WERI-Rb-1 (cell line): ENCODE results near the gene ATR.
"Not testable (repeated sequence)": the region's sequence is repeated elsewhere in the genome, so short reads cannot be mapped to it uniquely, and the experiment has no call there.

ENCODE experiments used
- DNase-seq: peaks from one replicate; pipeline ENCODE4 v3.0.0-alpha.2; 2020
- H3K27ac ChIP-seq: fragments of 250-450 bp; sonication (Bioruptor Pico); 2 replicates; pipeline ENCODE4 v1.5.1; 2020; ENCODE audit warnings: mild to moderate bottlenecking, moderate library complexity
- H3K27me3 ChIP-seq: fragments of 250-450 bp; sonication (Bioruptor Pico); 2 replicates; pipeline ENCODE4 v1.5.1; 2021; ENCODE audit warnings: mild to moderate bottlenecking, low read depth, moderate library complexity; ENCODE audit not compliant: insufficient read depth, severe bottlenecking
- H3K36me3 ChIP-seq: fragments of 250-450 bp; sonication (Bioruptor Pico); 2 replicates; pipeline ENCODE4 v1.5.1; 2020; ENCODE audit warnings: mild to moderate bottlenecking, moderate library complexity
- H3K4me3 ChIP-seq: 2 replicates; pipeline ENCODE4 v1.5.1; 2011; ENCODE audit warnings: low read depth, mild to moderate bottlenecking, control low read depth, low read length
- H3K9me3 ChIP-seq: fragments of 250-450 bp; sonication (Bioruptor Pico); 2 replicates; pipeline ENCODE4 v1.5.1; 2021; ENCODE audit warnings: mild to moderate bottlenecking, moderate library complexity; ENCODE audit not compliant: severe bottlenecking
- TF ChIP-seq, protein P1 (sequence below): IDR thresholded peaks from 2 replicates; pipeline ENCODE4 v1.5.1; 2011; ENCODE audit warnings: low read depth, mild to moderate bottlenecking, control low read depth, inconsistent platforms, low read length

Gene ATR

DNA sequence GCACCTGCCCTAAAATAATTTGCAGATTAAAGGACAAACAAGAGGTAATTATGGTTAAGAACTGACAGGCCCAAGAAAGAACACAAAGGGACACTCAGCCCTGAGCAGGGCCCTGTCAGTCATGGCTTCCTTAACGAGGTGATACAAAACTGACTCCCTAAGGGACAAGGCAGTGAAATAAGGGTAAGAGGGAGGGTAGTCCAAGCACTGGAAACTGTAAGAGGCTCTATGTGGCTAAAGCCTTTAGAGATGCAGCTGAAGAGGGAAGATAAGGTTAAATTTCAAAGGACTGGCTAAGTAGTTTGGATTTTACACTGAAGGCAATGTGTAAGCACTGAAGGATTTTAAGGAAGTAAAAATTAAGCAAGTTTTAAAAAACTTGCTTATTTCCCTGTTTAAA, 3.9 kb downstream of the ATR start:
- no peaks in the 10 kb centered on the region for H3K27me3 ChIP-seq
- H3K36me3 ChIP-seq, result 0 out of 2 replicates have a peak, but pooled peaks cover 2% of the 10 kb centered on the region
- DNase-seq, result no peak
- no peaks in the 10 kb centered on the region for H3K9me3 ChIP-seq
- H3K4me3 ChIP-seq, result no peak overlapping the region
- H3K27ac ChIP-seq, result no peak overlapping the region
- TF ChIP-seq, protein P1, sequence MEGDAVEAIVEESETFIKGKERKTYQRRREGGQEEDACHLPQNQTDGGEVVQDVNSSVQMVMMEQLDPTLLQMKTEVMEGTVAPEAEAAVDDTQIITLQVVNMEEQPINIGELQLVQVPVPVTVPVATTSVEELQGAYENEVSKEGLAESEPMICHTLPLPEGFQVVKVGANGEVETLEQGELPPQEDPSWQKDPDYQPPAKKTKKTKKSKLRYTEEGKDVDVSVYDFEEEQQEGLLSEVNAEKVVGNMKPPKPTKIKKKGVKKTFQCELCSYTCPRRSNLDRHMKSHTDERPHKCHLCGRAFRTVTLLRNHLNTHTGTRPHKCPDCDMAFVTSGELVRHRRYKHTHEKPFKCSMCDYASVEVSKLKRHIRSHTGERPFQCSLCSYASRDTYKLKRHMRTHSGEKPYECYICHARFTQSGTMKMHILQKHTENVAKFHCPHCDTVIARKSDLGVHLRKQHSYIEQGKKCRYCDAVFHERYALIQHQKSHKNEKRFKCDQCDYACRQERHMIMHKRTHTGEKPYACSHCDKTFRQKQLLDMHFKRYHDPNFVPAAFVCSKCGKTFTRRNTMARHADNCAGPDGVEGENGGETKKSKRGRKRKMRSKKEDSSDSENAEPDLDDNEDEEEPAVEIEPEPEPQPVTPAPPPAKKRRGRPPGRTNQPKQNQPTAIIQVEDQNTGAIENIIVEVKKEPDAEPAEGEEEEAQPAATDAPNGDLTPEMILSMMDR, result no peak

DNA sequence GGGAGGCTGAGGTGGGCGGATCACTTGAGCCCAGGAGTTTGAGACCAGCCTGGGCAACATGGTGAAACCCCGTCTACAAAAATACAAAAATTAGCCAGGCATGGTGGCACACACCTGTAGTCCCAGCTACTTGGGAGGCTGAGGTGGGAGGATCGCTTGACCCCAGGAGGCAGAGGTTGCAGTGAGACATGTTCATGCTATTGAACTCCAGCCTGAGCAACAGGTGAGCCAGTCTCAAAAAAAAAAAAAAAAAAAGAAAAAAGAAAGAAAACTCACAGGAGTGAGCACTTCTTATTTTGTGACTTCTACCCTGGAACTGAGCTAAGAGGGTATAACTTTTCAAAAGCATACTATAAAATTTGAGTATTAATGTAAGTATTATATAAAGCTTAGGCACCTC, 4.3 kb downstream of the ATR start:
- not testable (repeated sequence) for H3K9me3 ChIP-seq, H3K36me3 ChIP-seq, DNase-seq, H3K27me3 ChIP-seq, H3K27ac ChIP-seq, H3K4me3 ChIP-seq

DNA sequence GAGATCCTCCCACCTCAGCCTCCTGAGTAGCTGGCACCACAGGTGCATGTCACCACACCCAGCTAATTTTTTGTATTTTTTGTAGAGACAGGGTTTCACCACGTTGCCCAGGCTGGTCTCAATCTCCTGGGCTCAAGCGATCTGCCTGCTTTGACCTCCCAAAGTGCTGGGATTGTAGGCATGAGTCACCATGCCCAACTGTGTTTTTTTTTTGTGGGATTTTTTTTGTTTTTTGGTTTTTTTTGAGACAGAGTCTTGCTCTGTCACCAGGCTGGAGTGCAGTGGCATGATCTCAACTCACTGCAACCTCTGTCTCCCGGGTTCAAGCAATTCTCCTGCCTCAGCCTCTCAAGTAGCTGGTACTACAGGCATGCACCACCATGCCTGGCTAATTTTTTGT, 9.1 kb downstream of the ATR start:
- H3K36me3 ChIP-seq, DNase-seq: not testable (repeated sequence)

DNA sequence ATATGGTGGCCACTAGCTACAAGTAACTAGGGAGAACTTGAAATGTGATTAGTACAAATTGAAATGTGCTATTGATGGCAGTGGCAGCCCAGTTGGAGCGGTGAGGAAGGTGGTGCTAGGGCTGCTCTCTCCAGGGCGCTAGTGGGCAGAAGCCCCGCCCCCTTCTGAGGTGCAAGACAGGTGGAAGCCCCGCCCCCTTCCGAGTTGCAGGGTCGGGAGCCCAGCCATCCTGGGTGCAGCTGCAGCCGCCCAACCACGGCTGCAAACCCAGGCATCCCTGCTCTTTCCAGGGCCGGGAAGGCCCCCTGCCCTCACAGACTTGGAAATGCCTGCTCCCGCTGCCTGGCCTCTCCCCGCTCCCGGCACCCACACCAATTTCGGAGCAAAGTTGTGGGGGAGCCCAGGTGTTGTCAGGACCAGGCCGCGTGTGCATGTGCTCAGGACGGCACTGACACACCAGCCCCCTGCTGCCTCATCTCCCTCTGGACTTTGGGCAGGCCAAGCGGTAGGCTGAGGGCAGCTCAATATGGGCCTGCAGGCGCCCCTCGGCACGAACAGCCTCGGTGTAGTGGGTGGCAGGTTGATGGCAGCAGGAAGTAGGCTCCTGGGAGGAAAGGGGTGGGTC, 10.0 kb downstream of the ATR start:
- Histone ChIP-seq H3K27ac (no peak overlapping the region), H3K36me3 (peaks cover 4% of the 10 kb centered on the region; the same call in 1 of the 2 replicates), H3K27me3 (no peaks in the 10 kb centered on the region), H3K9me3 (no peaks in the 10 kb centered on the region), H3K4me3 (no peak overlapping the region)
- TF ChIP-seq, protein P1, result no peak
- DNase-seq, result peak; percentile 18

More for the DNA sequence above, 9.1 kb downstream of the ATR start:
- H3K27ac ChIP-seq, H3K27me3 ChIP-seq, H3K4me3 ChIP-seq, H3K9me3 ChIP-seq: not testable (repeated sequence)

DNA sequence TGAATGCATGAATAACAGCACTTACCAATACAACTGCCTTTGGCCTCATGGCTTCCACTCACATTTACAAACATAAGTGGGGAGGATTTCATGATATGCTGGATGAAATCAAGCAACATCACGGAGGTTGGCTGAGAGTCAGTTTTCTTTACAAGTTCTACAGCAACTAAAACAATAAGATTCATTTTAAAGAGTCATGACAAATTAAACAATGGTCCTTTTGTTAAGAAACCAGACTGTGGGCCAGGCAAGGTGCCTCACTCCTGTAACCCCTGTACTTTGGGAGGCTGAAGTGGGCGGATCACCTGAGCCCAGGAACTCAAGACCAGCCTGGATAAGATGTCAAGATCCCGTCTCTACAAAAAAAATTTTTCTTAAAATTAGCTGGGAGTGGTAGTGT, 12.4 kb downstream of the ATR start:
- no peak for DNase-seq
- Histone ChIP-seq H3K27ac (no peak overlapping the region), H3K27me3 (no peaks in the 10 kb centered on the region), H3K36me3 (peaks cover 4% of the 10 kb centered on the region; the same call in 1 of the 2 replicates), H3K4me3 (no peak overlapping the region), H3K9me3 (no peaks in the 10 kb centered on the region)
- TF ChIP-seq, protein P1, result no peak

DNA sequence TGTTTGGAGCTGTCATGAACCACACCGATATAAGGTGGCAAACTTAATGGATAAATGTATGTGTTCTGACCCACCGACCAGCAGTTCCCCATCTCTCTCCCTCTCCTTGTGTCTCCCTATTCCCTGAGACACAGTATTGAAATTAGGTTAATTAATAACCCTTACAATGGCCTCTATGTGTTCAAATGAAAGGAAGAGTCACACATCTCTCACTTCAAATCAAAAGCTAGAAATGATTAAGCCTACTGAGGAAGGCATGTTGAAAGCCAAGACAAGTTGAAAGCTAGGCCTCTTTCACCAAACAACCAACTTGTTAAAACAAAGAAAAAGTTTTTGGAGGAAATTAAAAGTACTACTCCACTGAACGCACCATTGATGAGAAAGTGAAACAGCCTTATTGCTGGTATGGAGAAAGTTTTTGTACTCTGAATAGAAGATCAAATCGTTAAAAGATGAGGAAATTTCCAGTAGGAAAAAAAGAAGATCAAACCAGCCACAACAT, 15.0 kb downstream of the ATR start:
- no peaks in the 10 kb centered on the region for H3K27me3 ChIP-seq
- H3K27ac ChIP-seq, result no peak overlapping the region
- no peaks in the 10 kb centered on the region for H3K9me3 ChIP-seq
- H3K4me3 ChIP-seq, result no peak overlapping the region
- TF ChIP-seq, protein P1, result no peak
- H3K36me3 ChIP-seq, result peaks cover 4% of the 10 kb centered on the region; the same call in 1 of the 2 replicates
- DNase-seq, result no peak

DNA sequence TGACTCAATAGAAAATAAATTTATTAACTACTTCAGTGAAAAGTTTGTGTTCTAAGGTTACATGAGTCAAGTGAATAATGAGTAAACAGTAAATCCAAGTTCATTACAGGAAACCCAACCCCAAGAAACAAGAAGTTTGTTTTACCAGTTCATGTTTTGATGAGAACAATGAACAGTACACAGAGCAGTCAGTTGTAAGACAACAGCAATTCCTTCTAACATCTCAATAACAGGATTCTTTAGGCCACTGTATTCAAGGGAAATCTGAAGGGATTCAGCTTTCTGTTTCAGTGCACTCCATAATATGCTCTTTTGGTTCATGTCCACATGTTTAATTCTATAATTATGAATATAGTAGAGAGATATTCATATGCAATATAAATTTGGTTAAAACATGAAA, 18.4 kb downstream of the ATR start:
- Histone ChIP-seq H3K27ac (no peak overlapping the region), H3K4me3 (no peak overlapping the region), H3K27me3 (no peaks in the 10 kb centered on the region), H3K9me3 (no peaks in the 10 kb centered on the region), H3K36me3 (peaks cover 12% of the 10 kb centered on the region; the same call in 1 of the 2 replicates)
- DNase-seq, result no peak
- TF ChIP-seq, protein P1, result no peak
